HEK293 (cell line): Measurements from ENCODE around the gene RIT1.

ENCODE experiments used
- CTCF ChIA-PET: fragments of 350-600 bp; formaldehyde crosslinking; extraction: SDS; loops from one replicate; lab custom pipeline; 2021; ENCODE audit warnings: antibody characterized with exemption; lab: Yijun Ruan, JAX
- POLR2A ChIA-PET: fragments of 300-600 bp; formaldehyde crosslinking; extraction: SDS; loops from one replicate; lab custom pipeline; 2020; ENCODE audit warnings: antibody characterized with exemption, inconsistent platforms; lab: Yijun Ruan, JAX
- H3K27ac ChIP-seq: fragments of 200-500 bp; sonication (Bioruptor generic); 2 replicates; pipeline ENCODE4 v1.5.1; 2014; ENCODE audit warnings: low read depth, low read length, control low read depth, inconsistent platforms; ENCODE audit errors: extremely low read depth
- H3K36me3 ChIP-seq, 2 experiments: fragments of 200-500 bp in 1 of 2; sonication (Bioruptor generic) in 1 of 2; 1 replicate in 1 of 2; 2 replicates in 1 of 2; pipeline ENCODE4 v1.5.1; 2014 to 2017; ENCODE audit warnings: inconsistent platforms in 2 of 2, low read length in 2 of 2; ENCODE audit not compliant: control insufficient read depth in 2 of 2, insufficient read depth in 1 of 2
- H3K4me1 ChIP-seq: fragments of 200-500 bp; sonication (Bioruptor generic); 2 replicates; pipeline ENCODE4 v1.5.1; 2014; ENCODE audit warnings: mild to moderate bottlenecking, low read length, inconsistent platforms; ENCODE audit not compliant: control insufficient read depth, insufficient read depth
- H3K4me3 ChIP-seq: 2 replicates; pipeline ENCODE4 v1.5.1; 2011; ENCODE audit warnings: low read depth, mild to moderate bottlenecking, control low read depth, low read length, moderate library complexity
- H3K9me3 ChIP-seq: fragments of 200-500 bp; sonication (Bioruptor generic); 2 replicates; pipeline ENCODE4 v1.5.1; 2014; ENCODE audit warnings: low read depth, low read length, inconsistent platforms; ENCODE audit not compliant: control insufficient read depth, insufficient read depth
- GFI1B ChIP-seq: fragments of 450-650 bp; formaldehyde crosslinking; IDR thresholded peaks from 2 replicates; pipeline ENCODE4 v1.5.1; 2016; ENCODE audit warnings: missing biosample characterization, missing genetic modification characterization
- GLI4 ChIP-seq: fragments of 450-650 bp; formaldehyde crosslinking; IDR thresholded peaks from 2 replicates; pipeline ENCODE4 v1.5.1; 2016; ENCODE audit warnings: missing biosample characterization, missing genetic modification characterization
- KLF7 ChIP-seq: fragments of 450-650 bp; formaldehyde crosslinking; IDR thresholded peaks from 2 replicates; pipeline ENCODE4 v1.5.1; 2016; ENCODE audit warnings: missing biosample characterization, missing genetic modification characterization, borderline replicate concordance
- MYNN ChIP-seq: fragments of 450-650 bp; formaldehyde crosslinking; IDR thresholded peaks from 2 replicates; pipeline ENCODE4 v1.5.1; 2016; ENCODE audit warnings: missing biosample characterization, missing genetic modification characterization, borderline replicate concordance
- SCRT1 ChIP-seq: fragments of 450-650 bp; formaldehyde crosslinking; IDR thresholded peaks from 2 replicates; pipeline ENCODE4 v1.5.1; 2016; ENCODE audit warnings: missing biosample characterization, missing genetic modification characterization, borderline replicate concordance
- SCRT2 ChIP-seq: fragments of 450-650 bp; formaldehyde crosslinking; IDR thresholded peaks from 2 replicates; pipeline ENCODE4 v1.5.1; 2016; ENCODE audit warnings: missing biosample characterization, missing genetic modification characterization
- ZBTB17 ChIP-seq: fragments of 450-650 bp; formaldehyde crosslinking; IDR thresholded peaks from 2 replicates; pipeline ENCODE4 v1.5.1; 2016; ENCODE audit warnings: missing biosample characterization, missing genetic modification characterization
- ZEB2 ChIP-seq: fragments of 450-650 bp; formaldehyde crosslinking; IDR thresholded peaks from 2 replicates; pipeline ENCODE4 v1.5.1; 2016; ENCODE audit warnings: missing biosample characterization, missing genetic modification characterization
- ZFHX2 ChIP-seq: fragments of 450-650 bp; formaldehyde crosslinking; conservative IDR thresholded peaks from 2 replicates; pipeline ENCODE4 v1.5.1; 2016; ENCODE audit warnings: missing biosample characterization, missing genetic modification characterization
- ZNF175 ChIP-seq: fragments of 450-650 bp; formaldehyde crosslinking; IDR thresholded peaks from 2 replicates; pipeline ENCODE4 v1.5.1; 2016; ENCODE audit warnings: missing biosample characterization, missing genetic modification characterization
- ZNF184 ChIP-seq: fragments of 450-650 bp; IDR thresholded peaks from 2 replicates; pipeline ENCODE4 v1.5.1; 2018; ENCODE audit warnings: missing biosample characterization, mild to moderate bottlenecking, missing genetic modification characterization
- ZNF239 ChIP-seq: fragments of 450-650 bp; formaldehyde crosslinking; IDR thresholded peaks from 2 replicates; pipeline ENCODE4 v1.5.1; 2016; ENCODE audit warnings: missing biosample characterization, missing genetic modification characterization
- ZNF416 ChIP-seq: fragments of 450-650 bp; formaldehyde crosslinking; IDR thresholded peaks from 2 replicates; pipeline ENCODE4 v1.5.1; 2016; ENCODE audit warnings: missing biosample characterization, missing genetic modification characterization
- ZNF473 ChIP-seq: fragments of 450-650 bp; formaldehyde crosslinking; IDR thresholded peaks from 2 replicates; pipeline ENCODE4 v1.5.1; 2017; ENCODE audit warnings: missing biosample characterization, missing genetic modification characterization
- ZNF555 ChIP-seq: fragments of 450-650 bp; formaldehyde crosslinking; conservative IDR thresholded peaks from 2 replicates; pipeline ENCODE4 v1.5.1; 2017; ENCODE audit warnings: missing biosample characterization, mild to moderate bottlenecking, missing genetic modification characterization, inconsistent platforms
- ZNF785 ChIP-seq: fragments of 450-650 bp; formaldehyde crosslinking; IDR thresholded peaks from 2 replicates; pipeline ENCODE4 v1.5.1; 2016; ENCODE audit warnings: missing biosample characterization, missing genetic modification characterization
- ZNF792 ChIP-seq: fragments of 450-650 bp; formaldehyde crosslinking; IDR thresholded peaks from 2 replicates; pipeline ENCODE4 v1.5.1; 2016; ENCODE audit warnings: missing biosample characterization, missing genetic modification characterization
- ZSCAN23 ChIP-seq: fragments of 450-650 bp; formaldehyde crosslinking; IDR thresholded peaks from 2 replicates; pipeline ENCODE4 v1.5.1; 2016; ENCODE audit warnings: missing biosample characterization, missing genetic modification characterization
- ZXDB ChIP-seq: fragments of 450-650 bp; formaldehyde crosslinking; IDR thresholded peaks from 2 replicates; pipeline ENCODE4 v1.5.1; 2016; ENCODE audit warnings: missing biosample characterization, missing genetic modification characterization
- TF ChIP-seq, protein P1 (sequence below): sonication (generic); formaldehyde crosslinking; IDR thresholded peaks from 2 replicates; pipeline ENCODE4 v1.8.1; 2022; ENCODE audit warnings: mild to moderate bottlenecking, moderate library complexity, missing genetic modification reagents
- TF ChIP-seq, protein P2 (sequence below): fragments of 450-650 bp; formaldehyde crosslinking; IDR thresholded peaks from 2 replicates; pipeline ENCODE4 v1.5.1; 2016; ENCODE audit warnings: missing biosample characterization, missing genetic modification characterization
- TF ChIP-seq, protein P3 (sequence below): fragments of 450-650 bp; formaldehyde crosslinking; IDR thresholded peaks from 2 replicates; pipeline ENCODE4 v1.5.1; 2016; ENCODE audit warnings: missing biosample characterization, missing genetic modification characterization, borderline replicate concordance

RIT1 gene

DNA sequence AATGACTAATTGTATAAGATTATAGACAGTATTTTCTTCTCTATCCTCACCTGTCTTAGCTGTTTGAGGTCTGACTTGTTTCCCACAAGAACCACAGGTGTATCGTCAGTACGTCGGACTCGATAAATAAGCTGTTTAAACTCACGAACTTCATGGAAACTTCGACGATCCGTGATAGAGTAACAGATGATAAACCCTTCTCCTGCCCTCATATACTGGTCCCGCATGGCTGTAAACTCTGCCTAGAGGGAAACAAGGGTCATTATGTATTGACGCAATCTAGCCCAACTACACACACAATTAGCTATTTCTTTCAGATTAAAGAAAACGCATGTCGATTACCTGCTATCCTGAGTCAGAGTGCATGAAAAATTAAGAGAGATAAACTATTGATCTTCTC lies 6.9 kb downstream of the RIT1 start (continued):
- TF ChIP-seq ZNF239 (tag by site-specific recombination) (no peak), ZEB2 (tag by site-specific recombination) (no peak), SCRT1 (no peak)
- TF ChIP-seq, protein P1, sequence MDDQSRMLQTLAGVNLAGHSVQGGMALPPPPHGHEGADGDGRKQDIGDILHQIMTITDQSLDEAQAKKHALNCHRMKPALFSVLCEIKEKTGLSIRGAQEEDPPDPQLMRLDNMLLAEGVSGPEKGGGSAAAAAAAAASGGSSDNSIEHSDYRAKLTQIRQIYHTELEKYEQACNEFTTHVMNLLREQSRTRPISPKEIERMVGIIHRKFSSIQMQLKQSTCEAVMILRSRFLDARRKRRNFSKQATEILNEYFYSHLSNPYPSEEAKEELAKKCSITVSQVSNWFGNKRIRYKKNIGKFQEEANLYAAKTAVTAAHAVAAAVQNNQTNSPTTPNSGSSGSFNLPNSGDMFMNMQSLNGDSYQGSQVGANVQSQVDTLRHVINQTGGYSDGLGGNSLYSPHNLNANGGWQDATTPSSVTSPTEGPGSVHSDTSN (CRISPR knock-in tag): no peak

DNA sequence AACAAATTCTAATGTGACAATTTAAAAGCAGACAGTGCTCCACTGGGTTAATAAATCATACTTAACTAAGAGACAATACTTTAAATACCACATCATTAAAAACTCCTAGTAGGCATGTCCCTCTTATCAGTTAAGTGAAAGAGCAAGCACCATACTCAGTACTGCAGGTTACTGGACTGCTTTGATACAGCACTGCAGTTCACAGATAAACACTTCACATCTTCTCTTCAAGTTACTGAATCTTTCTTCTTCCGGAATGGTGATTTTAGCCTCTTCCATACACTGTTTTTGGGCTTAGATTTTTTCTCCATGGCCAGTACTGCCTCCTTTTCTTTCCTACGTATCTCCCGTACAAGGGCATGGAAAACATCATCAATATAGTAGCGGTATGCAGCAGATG lies 11.0 kb downstream of the RIT1 start:
- H3K36me3 ChIP-seq: peaks cover 52 to 77% of the 10 kb centered on the region in 2 experiments
- no peaks in the 10 kb centered on the region for H3K4me1 ChIP-seq
- H3K9me3 ChIP-seq: no peaks in the 10 kb centered on the region
- no peak overlapping the region for H3K4me3 ChIP-seq
- CTCF ChIA-PET: interaction anchor here (0.5 to 0.7 kb wide), 2 partner anchors 92 to 96 kb away, joined by 3 read pairs; no protein-coding TSS in a partner anchor
- H3K27ac ChIP-seq: no peak overlapping the region
- POLR2A ChIA-PET: no interaction called here
- TF ChIP-seq MYNN (tag by site-specific recombination) (no peak), GFI1B (tag by site-specific recombination) (no peak), ZNF416 (tag by site-specific recombination) (no peak), ZBTB17 (tag by site-specific recombination) (no peak), ZNF175 (tag by site-specific recombination) (no peak), ZFHX2 (tag by site-specific recombination) (no peak)
- TF ChIP-seq, protein P2, sequence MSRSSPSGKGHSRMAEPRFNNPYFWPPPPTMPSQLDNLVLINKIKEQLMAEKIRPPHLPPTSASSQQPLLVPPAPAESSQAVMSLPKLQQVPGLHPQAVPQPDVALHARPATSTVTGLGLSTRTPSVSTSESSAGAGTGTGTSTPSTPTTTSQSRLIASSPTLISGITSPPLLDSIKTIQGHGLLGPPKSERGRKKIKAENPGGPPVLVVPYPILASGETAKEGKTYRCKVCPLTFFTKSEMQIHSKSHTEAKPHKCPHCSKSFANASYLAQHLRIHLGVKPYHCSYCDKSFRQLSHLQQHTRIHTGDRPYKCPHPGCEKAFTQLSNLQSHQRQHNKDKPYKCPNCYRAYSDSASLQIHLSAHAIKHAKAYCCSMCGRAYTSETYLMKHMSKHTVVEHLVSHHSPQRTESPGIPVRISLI (tag by site-specific recombination): no peak
- TF ChIP-seq, protein P3, sequence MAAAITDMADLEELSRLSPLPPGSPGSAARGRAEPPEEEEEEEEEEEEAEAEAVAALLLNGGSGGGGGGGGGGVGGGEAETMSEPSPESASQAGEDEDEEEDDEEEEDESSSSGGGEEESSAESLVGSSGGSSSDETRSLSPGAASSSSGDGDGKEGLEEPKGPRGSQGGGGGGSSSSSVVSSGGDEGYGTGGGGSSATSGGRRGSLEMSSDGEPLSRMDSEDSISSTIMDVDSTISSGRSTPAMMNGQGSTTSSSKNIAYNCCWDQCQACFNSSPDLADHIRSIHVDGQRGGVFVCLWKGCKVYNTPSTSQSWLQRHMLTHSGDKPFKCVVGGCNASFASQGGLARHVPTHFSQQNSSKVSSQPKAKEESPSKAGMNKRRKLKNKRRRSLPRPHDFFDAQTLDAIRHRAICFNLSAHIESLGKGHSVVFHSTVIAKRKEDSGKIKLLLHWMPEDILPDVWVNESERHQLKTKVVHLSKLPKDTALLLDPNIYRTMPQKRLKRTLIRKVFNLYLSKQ (tag by site-specific recombination): no peak

DNA sequence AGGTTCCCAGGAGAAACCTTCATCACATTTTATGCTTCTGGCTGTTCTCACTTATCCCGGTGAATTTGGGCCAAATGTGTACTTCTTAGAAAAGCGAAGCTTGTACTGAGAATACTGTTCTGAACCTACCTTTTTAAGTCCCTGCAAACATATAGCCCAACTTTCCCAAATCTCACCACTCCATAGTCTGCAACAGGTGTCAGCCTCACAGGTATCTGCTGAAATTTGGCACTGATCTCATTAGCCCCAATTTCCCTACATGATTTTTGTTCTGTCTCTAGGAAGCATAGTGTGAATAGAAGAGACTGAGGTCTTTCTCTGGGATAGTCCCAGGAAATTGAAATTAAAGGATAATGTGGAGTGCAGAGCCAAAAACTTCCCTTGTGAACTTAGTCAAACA lies 11.5 kb downstream of the RIT1 start:
- TF ChIP-seq KLF7 (no peak), SCRT1 (peak; percentile 85), SCRT2 (tag by site-specific recombination) (peak; percentile 92)
- Histone ChIP-seq H3K9me3 (no peaks in the 10 kb centered on the region), H3K4me3 (no peak overlapping the region), H3K4me1 (no peaks in the 10 kb centered on the region), H3K36me3 (peaks cover 48 to 72% of the 10 kb centered on the region in 2 experiments), H3K27ac (no peak overlapping the region)
- ChIA-PET CTCF (no interaction called here), POLR2A (interaction anchor here (0.7 to 1.0 kb wide), 2 partner anchors 34 to 123 kb away, joined by 3 read pairs; partner anchors contain the start of gene KHDC4)

DNA sequence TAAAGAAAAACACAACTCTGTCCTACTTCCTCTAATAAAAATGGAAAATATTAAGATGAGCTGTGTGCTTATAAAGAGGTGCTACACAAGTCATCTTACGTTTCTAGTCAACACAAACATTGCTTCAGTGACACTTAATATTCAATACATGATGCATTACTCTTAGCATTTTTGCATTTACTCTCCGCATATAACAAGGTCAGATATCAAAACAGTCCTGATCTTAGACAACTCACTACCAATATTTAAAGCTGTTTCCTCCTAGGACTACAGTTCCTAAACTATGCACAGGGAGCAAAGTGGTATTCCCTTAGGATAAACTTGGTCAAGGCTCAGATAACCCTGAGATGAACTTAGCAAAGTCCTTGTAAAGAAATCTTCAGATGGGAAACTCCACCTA lies 12.3 kb downstream of the RIT1 start:
- Histone ChIP-seq H3K9me3 (no peaks in the 10 kb centered on the region), H3K4me1 (no peaks in the 10 kb centered on the region), H3K4me3 (no peak overlapping the region), H3K27ac (no peak overlapping the region), H3K36me3 (peaks cover 40 to 64% of the 10 kb centered on the region in 2 experiments)
- TF ChIP-seq GLI4: no peak
- no peak for TF ChIP-seq ZNF785 (tag by site-specific recombination)
- no peak for TF ChIP-seq ZNF555
- TF ChIP-seq ZXDB (tag by site-specific recombination): no peak
- no peak for TF ChIP-seq ZSCAN23 (tag by site-specific recombination)
- TF ChIP-seq ZNF184: no peak
- TF ChIP-seq ZNF473 (tag by site-specific recombination): no peak
- no peak for TF ChIP-seq ZNF792 (tag by site-specific recombination)
- POLR2A ChIA-PET: interaction anchor here (0.8 to 1.0 kb wide), 2 partner anchors 35 to 78 kb away, joined by 3 to 4 read pairs; partner anchors contain the start of gene KHDC4
- CTCF ChIA-PET: interaction anchor here (0.5 to 0.6 kb wide), 2 partner anchors 240 to 375 kb away, joined by 3 read pairs; no protein-coding TSS in a partner anchor
